ENCODE measurements around the gene GLI1. TPM values are rescaled to one million over a fixed set of nuclear protein-coding genes. Genes with fewer than 3 reads are reported as not detected.
A peak's percentile ranks its signal among the peaks of the same experiment; 100 is the strongest.

The GLI1 gene
- polyA plus RNA-seq, 2 of the 4 experiments (the other 2 are of a cell fraction): 13.1 to 27.3 TPM

- POLR2A ChIA-PET: interaction anchor here (0.6 to 1.2 kb wide), 2 partner anchors 64 to 145 kb away, joined by 3 to 5 read pairs; no protein-coding TSS in a partner anchor
- CTCF ChIA-PET: interaction anchor here (0.6 to 13.4 kb wide), 62 partner anchors 9 to 563 kb away, joined by 3 to 459 read pairs (median 5); partner anchors contain the start of genes GLI1, INHBC, NXPH4 and STAC3
- 2% methylated on average over 7 of the region's 7 CpGs for WGBS (ENCODE audit: missing lambda C conversion rate)
- TF ChIP-seq RAD21 (conservative IDR thresholded peaks at IDR 0.05 in 1 of 2, IDR thresholded peaks at IDR 0.05 in 1 of 2) (peak; percentile 98 to 99), ATOH8 (CRISPR knock-in tag; IDR thresholded peaks at IDR 0.05; ENCODE audit: low read depth) (no peak), MAFK (IDR thresholded peaks at IDR 0.05; ENCODE audit: partially characterized antibody) (no peak), ZNF302 (CRISPR knock-in tag; IDR thresholded peaks at IDR 0.05) (no peak), EHF (CRISPR knock-in tag; IDR thresholded peaks at IDR 0.05) (no peak), CBX8 (IDR thresholded peaks at IDR 0.05) (no peak), SREBF2 (IDR thresholded peaks at IDR 0.05) (no peak), SMC3 (IDR thresholded peaks at IDR 0.05) (peak; percentile 95)
- TF ChIP-seq, protein P1, sequence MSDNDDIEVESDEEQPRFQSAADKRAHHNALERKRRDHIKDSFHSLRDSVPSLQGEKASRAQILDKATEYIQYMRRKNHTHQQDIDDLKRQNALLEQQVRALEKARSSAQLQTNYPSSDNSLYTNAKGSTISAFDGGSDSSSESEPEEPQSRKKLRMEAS (IDR thresholded peaks at IDR 0.05): peak; percentile 64; the same call in 1 of the 2 replicates
- TF ChIP-seq, protein P2, sequence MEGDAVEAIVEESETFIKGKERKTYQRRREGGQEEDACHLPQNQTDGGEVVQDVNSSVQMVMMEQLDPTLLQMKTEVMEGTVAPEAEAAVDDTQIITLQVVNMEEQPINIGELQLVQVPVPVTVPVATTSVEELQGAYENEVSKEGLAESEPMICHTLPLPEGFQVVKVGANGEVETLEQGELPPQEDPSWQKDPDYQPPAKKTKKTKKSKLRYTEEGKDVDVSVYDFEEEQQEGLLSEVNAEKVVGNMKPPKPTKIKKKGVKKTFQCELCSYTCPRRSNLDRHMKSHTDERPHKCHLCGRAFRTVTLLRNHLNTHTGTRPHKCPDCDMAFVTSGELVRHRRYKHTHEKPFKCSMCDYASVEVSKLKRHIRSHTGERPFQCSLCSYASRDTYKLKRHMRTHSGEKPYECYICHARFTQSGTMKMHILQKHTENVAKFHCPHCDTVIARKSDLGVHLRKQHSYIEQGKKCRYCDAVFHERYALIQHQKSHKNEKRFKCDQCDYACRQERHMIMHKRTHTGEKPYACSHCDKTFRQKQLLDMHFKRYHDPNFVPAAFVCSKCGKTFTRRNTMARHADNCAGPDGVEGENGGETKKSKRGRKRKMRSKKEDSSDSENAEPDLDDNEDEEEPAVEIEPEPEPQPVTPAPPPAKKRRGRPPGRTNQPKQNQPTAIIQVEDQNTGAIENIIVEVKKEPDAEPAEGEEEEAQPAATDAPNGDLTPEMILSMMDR (IDR thresholded peaks at IDR 0.05): peak; percentile 94
- peak overlapping the region; percentile 55 for H3K4me2 ChIP-seq
- peak; percentile 54 to 74 for ATAC-seq
- peak overlapping the region; percentile 92 to 99 for H3K27ac ChIP-seq
- peaks cover 68% of the 10 kb centered on the region for H3K4me1 ChIP-seq
- no peaks in the 10 kb centered on the region for H3K9me3 ChIP-seq
- DNase-seq (ENCODE audit: low read depth in 1 of 2, low spot score in 1 of 2): peak; percentile 65 to 84
- FAIRE-seq: no peak
- no peak overlapping the region for H3K4me3 ChIP-seq
These were observed 6.6 kb upstream of the GLI1 start for GRCh38 chr12:57452937-57453509.

DNA sequence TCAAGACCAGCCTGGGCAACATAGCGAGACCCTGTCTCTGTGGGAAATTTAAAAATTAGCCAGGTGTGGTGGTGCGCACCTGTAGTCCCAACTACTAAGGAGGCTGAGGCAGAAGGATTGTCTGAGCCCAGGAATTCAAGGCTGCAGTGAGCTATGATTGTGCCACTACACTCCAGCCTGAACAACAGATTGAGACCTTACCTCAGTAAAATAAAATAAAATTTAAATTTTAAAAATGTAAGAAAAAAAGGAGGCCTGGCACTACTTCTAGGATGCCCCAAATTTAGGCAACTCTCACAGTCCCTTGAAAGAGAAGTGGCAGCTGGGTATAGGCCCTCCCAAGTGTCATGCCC lies 5.4 kb upstream of the GLI1 start:
- ATAC-seq (no peak), FAIRE-seq (no peak), DNase-seq (ENCODE audit: low read depth in 1 of 2, low spot score in 1 of 2) (no peak)
- Histone ChIP-seq H3K4me3 (no peak overlapping the region), H3K4me1 (peaks cover 77% of the 10 kb centered on the region), H3K27ac (peak overlapping the region; percentile 92 to 99), H3K9me3 (no peaks in the 10 kb centered on the region), H3K4me2 (peak overlapping the region; percentile 97)
- CTCF ChIA-PET: interaction anchor here (1.8 to 13.4 kb wide), 18 partner anchors 8 to 239 kb away, joined by 5 to 459 read pairs (median 34); partner anchors contain the start of genes GLI1, NXPH4 and STAC3
- WGBS (ENCODE audit: missing lambda C conversion rate): 91% methylated on average over 2 of the region's 2 CpGs
- POLR2A ChIA-PET: interaction anchor here (0.7 kb wide), 1 partner anchor 66 kb away, joined by 3 read pairs; the partner anchor contains the start of gene DDIT3
- TF ChIP-seq POLR2A (IDR thresholded peaks at IDR 0.05; ENCODE audit: low read length): no peak
- TF ChIP-seq RFX5 (IDR thresholded peaks at IDR 0.05): no peak
- TF ChIP-seq, protein P3, sequence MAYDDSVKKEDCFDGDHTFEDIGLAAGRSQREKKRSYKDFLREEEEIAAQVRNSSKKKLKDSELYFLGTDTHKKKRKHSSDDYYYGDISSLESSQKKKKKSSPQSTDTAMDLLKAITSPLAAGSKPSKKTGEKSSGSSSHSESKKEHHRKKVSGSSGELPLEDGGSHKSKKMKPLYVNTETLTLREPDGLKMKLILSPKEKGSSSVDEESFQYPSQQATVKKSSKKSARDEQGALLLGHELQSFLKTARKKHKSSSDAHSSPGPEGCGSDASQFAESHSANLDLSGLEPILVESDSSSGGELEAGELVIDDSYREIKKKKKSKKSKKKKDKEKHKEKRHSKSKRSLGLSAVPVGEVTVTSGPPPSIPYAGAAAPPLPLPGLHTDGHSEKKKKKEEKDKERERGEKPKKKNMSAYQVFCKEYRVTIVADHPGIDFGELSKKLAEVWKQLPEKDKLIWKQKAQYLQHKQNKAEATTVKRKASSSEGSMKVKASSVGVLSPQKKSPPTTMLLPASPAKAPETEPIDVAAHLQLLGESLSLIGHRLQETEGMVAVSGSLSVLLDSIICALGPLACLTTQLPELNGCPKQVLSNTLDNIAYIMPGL (CRISPR knock-in tag; IDR thresholded peaks at IDR 0.05; ENCODE audit: borderline replicate concordance): no peak
- TF ChIP-seq NPAS2 (CRISPR knock-in tag; IDR thresholded peaks at IDR 0.05; ENCODE audit: borderline replicate concordance): no peak
- TF ChIP-seq MYC (IDR thresholded peaks at IDR 0.05; ENCODE audit: borderline replicate concordance, low read length): no peak
- TF ChIP-seq, protein P2 (IDR thresholded peaks at IDR 0.05): no peak
- no peak for TF ChIP-seq EHMT2 (IDR thresholded peaks at IDR 0.05; ENCODE audit: low read depth)
- TF ChIP-seq HEYL (CRISPR knock-in tag; IDR thresholded peaks at IDR 0.05): no peak
